ENCODE measurements around the gene AKAP10. TPM values are rescaled to one million over a fixed set of nuclear protein-coding genes. Genes with fewer than 3 reads are reported as not detected.
A peak's percentile ranks its signal among the peaks of the same experiment; 100 is the strongest.

AKAP10 gene
- total RNA-seq, 1 experiment from 2014 or later, result 31.6 TPM

DNA sequence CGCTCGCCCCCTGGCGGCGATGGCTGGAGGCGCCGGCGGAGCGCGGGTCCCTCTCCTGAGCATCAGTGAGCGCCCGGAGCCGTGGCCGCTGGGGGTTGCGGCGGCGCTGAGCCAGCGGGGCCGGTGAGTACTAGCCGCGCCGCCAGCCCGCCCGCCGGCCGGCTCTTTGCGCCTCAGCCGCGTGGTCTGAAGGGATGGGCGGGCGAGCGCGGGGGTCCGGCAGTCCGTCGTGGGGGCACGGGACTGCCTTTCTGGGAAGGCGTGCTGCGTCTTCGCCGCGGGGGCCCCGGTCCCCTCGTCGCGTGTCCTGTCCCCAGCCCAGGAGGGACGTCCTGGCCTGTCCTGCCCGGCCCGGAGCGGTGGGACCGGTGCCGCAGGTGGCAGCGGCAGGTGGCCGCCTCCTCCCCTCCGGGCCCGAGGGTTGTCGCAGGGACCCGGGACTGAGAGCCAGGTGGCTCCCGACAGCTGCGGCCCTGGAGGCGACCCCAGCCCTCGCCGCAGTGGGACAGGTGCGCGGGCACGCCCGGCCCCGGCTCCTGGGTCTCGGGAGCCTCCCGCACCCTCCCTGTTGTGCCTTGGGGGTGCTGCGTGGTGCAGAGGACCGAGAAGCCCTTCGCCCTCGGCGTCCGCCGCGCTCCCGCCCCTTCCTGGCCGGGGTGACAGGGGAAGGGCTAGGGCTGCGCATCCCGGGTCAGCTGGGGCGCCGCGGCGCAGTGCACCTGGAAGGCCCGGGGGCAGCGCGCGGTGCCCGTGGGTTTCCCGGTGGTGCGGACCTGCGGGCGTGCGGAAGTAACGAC is 31.9 kb upstream of the AKAP10 start, which contains the start of gene SPECC1 (continued):
- TF ChIP-seq, protein P1, sequence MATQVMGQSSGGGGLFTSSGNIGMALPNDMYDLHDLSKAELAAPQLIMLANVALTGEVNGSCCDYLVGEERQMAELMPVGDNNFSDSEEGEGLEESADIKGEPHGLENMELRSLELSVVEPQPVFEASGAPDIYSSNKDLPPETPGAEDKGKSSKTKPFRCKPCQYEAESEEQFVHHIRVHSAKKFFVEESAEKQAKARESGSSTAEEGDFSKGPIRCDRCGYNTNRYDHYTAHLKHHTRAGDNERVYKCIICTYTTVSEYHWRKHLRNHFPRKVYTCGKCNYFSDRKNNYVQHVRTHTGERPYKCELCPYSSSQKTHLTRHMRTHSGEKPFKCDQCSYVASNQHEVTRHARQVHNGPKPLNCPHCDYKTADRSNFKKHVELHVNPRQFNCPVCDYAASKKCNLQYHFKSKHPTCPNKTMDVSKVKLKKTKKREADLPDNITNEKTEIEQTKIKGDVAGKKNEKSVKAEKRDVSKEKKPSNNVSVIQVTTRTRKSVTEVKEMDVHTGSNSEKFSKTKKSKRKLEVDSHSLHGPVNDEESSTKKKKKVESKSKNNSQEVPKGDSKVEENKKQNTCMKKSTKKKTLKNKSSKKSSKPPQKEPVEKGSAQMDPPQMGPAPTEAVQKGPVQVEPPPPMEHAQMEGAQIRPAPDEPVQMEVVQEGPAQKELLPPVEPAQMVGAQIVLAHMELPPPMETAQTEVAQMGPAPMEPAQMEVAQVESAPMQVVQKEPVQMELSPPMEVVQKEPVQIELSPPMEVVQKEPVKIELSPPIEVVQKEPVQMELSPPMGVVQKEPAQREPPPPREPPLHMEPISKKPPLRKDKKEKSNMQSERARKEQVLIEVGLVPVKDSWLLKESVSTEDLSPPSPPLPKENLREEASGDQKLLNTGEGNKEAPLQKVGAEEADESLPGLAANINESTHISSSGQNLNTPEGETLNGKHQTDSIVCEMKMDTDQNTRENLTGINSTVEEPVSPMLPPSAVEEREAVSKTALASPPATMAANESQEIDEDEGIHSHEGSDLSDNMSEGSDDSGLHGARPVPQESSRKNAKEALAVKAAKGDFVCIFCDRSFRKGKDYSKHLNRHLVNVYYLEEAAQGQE (IDR thresholded peaks at IDR 0.05; ENCODE audit: low read depth), result no peak

DNA sequence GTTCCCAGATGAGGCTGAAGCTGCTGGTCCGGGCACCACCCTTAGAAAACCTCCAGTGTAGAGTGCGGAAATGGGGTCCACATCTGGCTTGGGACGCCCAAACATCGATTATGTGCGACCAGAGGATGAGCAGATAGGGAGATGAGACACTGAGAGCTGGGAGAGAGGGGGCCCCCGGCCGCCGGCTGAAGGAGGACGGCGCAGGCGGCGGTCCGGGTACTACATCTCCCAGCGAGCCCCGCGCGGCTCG is 31.3 kb upstream of the AKAP10 start:
- POLR2A ChIA-PET, result interaction anchor here (0.8 to 1.7 kb wide), 2 partner anchors 13 to 141 kb away, joined by 3 read pairs; no protein-coding TSS in a partner anchor
- TF ChIP-seq EGR1 (IDR thresholded peaks at IDR 0.05; ENCODE audit: low read depth), result no peak
- TF ChIP-seq YY1 (IDR thresholded peaks at IDR 0.05; ENCODE audit: extremely low read depth, insufficient replicate concordance, low read depth, low read length), result peak; percentile 51
- TF ChIP-seq POLR2A (IDR thresholded peaks at IDR 0.05; ENCODE audit: borderline replicate concordance, extremely low read depth, insufficient read depth, insufficient read length), result peak; percentile 35
- no TSS peak for BruUV-seq (replicated peaks)
- Histone ChIP-seq H2AFZ (ENCODE audit: low read depth, low read length, poor library complexity, severe bottlenecking) (peak overlapping the region; percentile 62), H3K27me3 (ENCODE audit: insufficient read depth, low read length) (0 out of 2 replicates have a peak, but pooled peaks cover 5% of the 10 kb centered on the region), H4K20me1 (ENCODE audit: insufficient read depth) (no peaks in the 10 kb centered on the region), H3K9ac (ENCODE audit: low read length) (peak overlapping the region; percentile 26; the same call in 1 of the 2 replicates), H3K4me2 (ENCODE audit: low read length) (peak overlapping the region; percentile 91), H3K27ac (ENCODE audit: low read depth, low read length) (peak overlapping the region; percentile 30; the same call in 1 of the 2 replicates), H3K79me2 (ENCODE audit: insufficient read depth, low read length) (no peaks in the 10 kb centered on the region), H3K9me3 (ENCODE audit: control insufficient read depth in 1 of 2, insufficient read depth in 1 of 2, low read depth in 1 of 2, low read length in 2 of 2) (no peaks in the 10 kb centered on the region), H3K4me3 (replicated peaks in 1 of 2; ENCODE audit: low read depth in 1 of 2, low read length in 2 of 2) (peak overlapping the region; percentile 59 to 71), H3K36me3 (ENCODE audit: control insufficient read depth in 1 of 2, insufficient read depth in 2 of 2, low read length in 2 of 2) (no peaks in the 10 kb centered on the region), H3K9me2 (ENCODE audit: insufficient read depth) (no peaks in the 10 kb centered on the region), H3K4me1 (ENCODE audit: control insufficient read depth in 1 of 2, insufficient read depth in 2 of 2, low read length in 2 of 2) (peaks cover 5 to 25% of the 10 kb centered on the region in 2 experiments; a peak in 2 of 4 replicates)
- RAD21 ChIA-PET (ENCODE audit: low non-redundant PET in 1 of 2, low total read pairs in 2 of 2, uncharacterized antibody in 2 of 2, unreplicated experiment in 2 of 2), result interaction anchor here in 1 of 2 experiments (2.3 kb wide), 1 partner anchor 16 kb away, joined by 7 read pairs; no protein-coding TSS in a partner anchor
- peak; percentile 41; the same call in 1 of the 2 replicates for ATAC-seq
- CTCF ChIA-PET, result interaction anchor here (0.9 to 2.9 kb wide), 5 partner anchors 13 to 107 kb away, joined by 3 to 47 read pairs (median 3); no protein-coding TSS in a partner anchor
- no peak for DNase-seq (ENCODE audit: low read depth, low spot score)
- intact Hi-C loops (cut with micrococcal nuclease), result loop anchor here (5.0 kb wide), 1 partner anchor 88 kb away; no protein-coding TSS in a partner anchor
